Tibial nerve (tissue), 3 donors: Measurements from ENCODE around the gene PLAC9.

ENCODE experiments used
- POLR2A ChIP-seq, 2 donors: fragments of 450-650 bp; IDR thresholded peaks; one replicate each; pipeline ENCODE4 v1.6.1; 2017; ENCODE audit warnings: antibody characterized with exemption in 2 of 2, mild to moderate bottlenecking in 2 of 2, moderate library complexity in 2 of 2
- TF ChIP-seq, protein P1 (sequence below), 5 experiments: fragments of 200-600 bp in 3 of 5; fragments of 450-650 bp in 2 of 5; sonication (generic) in 3 of 5; IDR thresholded peaks; one replicate each; pipeline ENCODE4 v1.5.1; 2016 to 2019; ENCODE audit warnings: antibody characterized with exemption in 5 of 5, mild to moderate bottlenecking in 3 of 5, moderate library complexity in 2 of 5

DNA sequence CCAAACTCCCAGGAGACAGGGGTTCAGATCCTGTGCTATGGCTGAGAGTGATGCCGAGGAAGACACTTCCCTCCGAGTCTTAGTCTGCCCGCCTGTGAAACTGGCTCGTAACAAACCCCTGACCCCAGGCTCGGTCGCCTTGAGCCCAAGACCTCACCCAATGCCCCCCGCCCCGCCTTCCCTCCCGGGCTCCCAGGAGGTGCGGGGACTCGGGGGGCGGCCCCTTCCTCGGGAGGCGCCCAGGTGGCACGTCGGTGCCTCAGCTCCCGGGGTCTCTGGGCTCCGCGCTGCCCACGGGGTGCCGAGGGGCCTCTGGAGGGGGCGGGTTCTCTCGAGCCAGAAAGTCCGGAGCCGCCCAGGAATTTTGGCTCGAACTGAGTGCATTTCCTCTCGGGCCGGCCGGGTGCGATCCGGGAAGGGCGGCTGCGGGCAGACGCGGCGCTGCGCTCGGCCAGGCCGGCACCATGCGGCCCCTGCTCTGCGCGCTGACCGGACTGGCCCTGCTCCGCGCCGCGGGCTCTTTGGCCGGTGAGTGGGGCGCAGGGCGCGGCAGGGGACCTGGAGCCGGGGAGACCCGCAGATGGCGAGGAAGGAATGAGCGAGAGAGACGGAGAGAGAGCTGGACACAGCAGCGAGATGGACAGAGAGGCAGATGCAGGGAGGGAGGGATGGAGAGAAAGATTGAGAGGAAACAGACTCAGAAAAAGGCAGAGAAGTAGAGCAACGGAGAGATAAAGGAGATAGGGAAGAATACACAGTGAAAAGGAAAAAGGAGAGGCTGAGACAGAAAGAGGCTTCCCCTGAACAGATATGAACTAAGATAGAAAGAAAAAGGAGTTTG is at the start of gene PLAC9:
- TF ChIP-seq POLR2A (IDR thresholded peaks at IDR 0.05): no peak
- TF ChIP-seq, protein P1, sequence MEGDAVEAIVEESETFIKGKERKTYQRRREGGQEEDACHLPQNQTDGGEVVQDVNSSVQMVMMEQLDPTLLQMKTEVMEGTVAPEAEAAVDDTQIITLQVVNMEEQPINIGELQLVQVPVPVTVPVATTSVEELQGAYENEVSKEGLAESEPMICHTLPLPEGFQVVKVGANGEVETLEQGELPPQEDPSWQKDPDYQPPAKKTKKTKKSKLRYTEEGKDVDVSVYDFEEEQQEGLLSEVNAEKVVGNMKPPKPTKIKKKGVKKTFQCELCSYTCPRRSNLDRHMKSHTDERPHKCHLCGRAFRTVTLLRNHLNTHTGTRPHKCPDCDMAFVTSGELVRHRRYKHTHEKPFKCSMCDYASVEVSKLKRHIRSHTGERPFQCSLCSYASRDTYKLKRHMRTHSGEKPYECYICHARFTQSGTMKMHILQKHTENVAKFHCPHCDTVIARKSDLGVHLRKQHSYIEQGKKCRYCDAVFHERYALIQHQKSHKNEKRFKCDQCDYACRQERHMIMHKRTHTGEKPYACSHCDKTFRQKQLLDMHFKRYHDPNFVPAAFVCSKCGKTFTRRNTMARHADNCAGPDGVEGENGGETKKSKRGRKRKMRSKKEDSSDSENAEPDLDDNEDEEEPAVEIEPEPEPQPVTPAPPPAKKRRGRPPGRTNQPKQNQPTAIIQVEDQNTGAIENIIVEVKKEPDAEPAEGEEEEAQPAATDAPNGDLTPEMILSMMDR (IDR thresholded peaks at IDR 0.05): no peak
